Uterus (tissue), 4 donors: ENCODE results near the gene RGR. TPM values are rescaled to one million over a fixed set of nuclear protein-coding genes. Genes with fewer than 3 reads are reported as not detected.

Experiments
- DNase-seq, 2 donors: peaks; one replicate each; pipeline ENCODE4 v3.0.0-alpha.2; 2019 to 2020
- H3K27ac ChIP-seq, 2 donors: fragments of 200-600 bp; sonication (generic); 1 replicate in 1 of 2; 2 replicates in 1 of 2; pipeline ENCODE4 v1.5.1; 2016 to 2018
- H3K27me3 ChIP-seq, 2 donors: fragments of 200-600 bp; sonication (generic); one replicate each; pipeline ENCODE4 v1.5.1; 2018 to 2019; ENCODE audit warnings: control low read depth in 1 of 2
- H3K36me3 ChIP-seq, 2 donors: fragments of 200-600 bp; sonication (generic); one replicate each; pipeline ENCODE4 v1.5.1; 2019; ENCODE audit warnings: control low read depth in 1 of 2
- H3K4me1 ChIP-seq, 2 donors: fragments of 200-600 bp; sonication (generic); one replicate each; pipeline ENCODE4 v1.5.1; 2018 to 2019; ENCODE audit warnings: control low read depth in 1 of 2
- H3K4me3 ChIP-seq, 2 donors: fragments of 200-600 bp; sonication (generic); 1 replicate in 1 of 2; 2 replicates in 1 of 2; pipeline ENCODE4 v1.5.1; 2018 to 2019; ENCODE audit warnings: mild to moderate bottlenecking in 1 of 2
- H3K9me3 ChIP-seq, 2 donors: fragments of 200-600 bp; sonication (generic); one replicate each; pipeline ENCODE4 v1.5.1; 2019; ENCODE audit warnings: control low read depth in 1 of 2
- CTCF ChIP-seq, 4 experiments: fragments of 200-600 bp in 2 of 4; fragments of 450-650 bp in 2 of 4; sonication (generic) in 2 of 4; IDR thresholded peaks; one replicate each; pipeline ENCODE4 v1.5.1; 2016 to 2019; ENCODE audit warnings: antibody characterized with exemption in 4 of 4, mild to moderate bottlenecking in 2 of 4, moderate library complexity in 1 of 4
- POLR2A ChIP-seq, 2 donors: fragments of 450-650 bp; IDR thresholded peaks; one replicate each; pipeline ENCODE4 v1.6.1; 2016; ENCODE audit warnings: antibody characterized with exemption in 2 of 2, mild to moderate bottlenecking in 1 of 2, moderate library complexity in 1 of 2
- intact Hi-C: fragments of 100-400 bp; cut with DNase I; formaldehyde crosslinking; loops from one replicate; pipeline ENCODE4 v1.15.1; 2023; ENCODE audit warnings: low total_unique reads
- total RNA-seq, 4 donors: library from RNA; depleted of rRNA in 3 of 4; stranded (reverse); fragments of >200 nt in 3 of 4; gene quantifications; one replicate each; pipeline versions ENCODE4 v1.1.0 to v1.2.4, GENCODE V29; 2014 to 2023
- donor health status: DM: yes; HTN: yes; CAD: no.

The RGR gene
- total RNA-seq, 4 donors from 2014 or later = not detected

DNA sequence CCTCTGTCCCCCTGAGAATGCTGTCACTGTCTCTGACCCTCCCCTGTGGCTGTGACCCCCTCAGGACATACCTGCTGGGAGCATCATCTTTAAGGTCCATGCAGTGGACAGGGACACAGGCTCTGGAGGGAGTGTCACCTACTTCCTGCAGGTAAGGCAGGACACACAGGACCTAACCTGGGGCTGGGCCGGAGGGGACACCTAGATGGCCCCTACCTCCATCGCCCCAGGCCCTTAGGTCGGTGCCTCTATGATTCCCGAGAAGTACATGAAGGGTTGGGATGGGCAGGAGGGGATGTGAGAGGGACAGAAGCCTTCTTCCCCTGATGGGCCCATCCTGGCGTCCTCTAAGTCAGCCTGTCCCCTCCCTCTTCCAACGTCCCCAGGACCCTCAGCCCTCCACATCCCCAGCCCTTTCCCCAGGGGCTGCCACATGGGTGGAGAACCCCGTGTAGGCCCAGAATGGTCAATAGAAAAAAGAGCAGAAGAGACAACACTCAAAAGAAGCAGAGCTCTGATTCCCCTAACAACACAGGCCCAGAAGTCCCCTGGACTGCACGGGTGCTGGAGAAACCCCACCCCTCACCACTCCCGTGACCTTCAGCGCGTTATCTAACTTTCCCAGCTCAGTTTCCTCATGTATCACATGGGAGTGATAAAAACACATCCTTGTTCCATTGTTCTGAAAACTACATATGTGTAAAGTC is 44.2 kb upstream of the RGR start:
- Histone ChIP-seq H3K36me3 (no peaks in the 10 kb centered on the region), H3K27ac (no peak overlapping the region), H3K9me3 (no peaks in the 10 kb centered on the region), H3K4me3 (no peak overlapping the region), H3K27me3 (no peaks in the 10 kb centered on the region), H3K4me1 (no peaks in the 10 kb centered on the region)
- intact Hi-C loops = no loop called here
- TF ChIP-seq POLR2A (IDR thresholded peaks at IDR 0.05) (no peak), CTCF (IDR thresholded peaks at IDR 0.05) (no peak)
- no peak for DNase-seq

GRCh38 chr10:84201244-84201606 is 43.6 kb upstream of the RGR start:
- DNase-seq = no peak
- Histone ChIP-seq H3K27ac (no peak overlapping the region), H3K4me1 (no peaks in the 10 kb centered on the region), H3K36me3 (no peaks in the 10 kb centered on the region), H3K9me3 (no peaks in the 10 kb centered on the region), H3K27me3 (no peaks in the 10 kb centered on the region), H3K4me3 (no peak overlapping the region)
- no peak for TF ChIP-seq POLR2A (IDR thresholded peaks at IDR 0.05)
- no peak for TF ChIP-seq CTCF (IDR thresholded peaks at IDR 0.05)
- intact Hi-C loops = no loop called here

DNA sequence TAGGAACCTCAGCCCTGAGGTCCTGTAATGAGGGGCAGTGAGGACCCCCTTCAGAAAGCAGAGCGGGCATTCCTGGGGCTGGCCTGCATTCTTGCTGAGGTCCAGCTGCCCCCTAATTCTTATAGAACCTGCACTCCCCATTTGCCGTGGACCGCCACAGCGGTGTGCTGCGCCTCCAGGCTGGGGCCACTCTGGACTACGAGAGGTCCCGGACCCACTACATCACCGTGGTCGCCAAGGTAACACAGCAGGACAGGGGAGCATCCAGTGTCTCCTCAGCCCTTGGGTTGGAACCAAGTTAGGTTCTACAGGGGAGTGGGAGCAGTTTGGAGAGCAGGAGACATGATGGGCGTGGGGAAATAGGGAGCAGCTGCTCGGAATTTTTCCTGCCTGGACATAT is 43.2 kb upstream of the RGR start:
- H3K27me3 ChIP-seq = no peaks in the 10 kb centered on the region
- intact Hi-C loops = no loop called here
- TF ChIP-seq CTCF (IDR thresholded peaks at IDR 0.05) (no peak), POLR2A (IDR thresholded peaks at IDR 0.05) (no peak)

GRCh38 chr10:84202349-84202748 is 42.5 kb upstream of the RGR start:
- intact Hi-C loops = no loop called here
- H3K27me3 ChIP-seq = no peaks in the 10 kb centered on the region
- no peaks in the 10 kb centered on the region for H3K36me3 ChIP-seq
- H3K9me3 ChIP-seq = no peaks in the 10 kb centered on the region
- no peak for DNase-seq
- TF ChIP-seq POLR2A (IDR thresholded peaks at IDR 0.05) (no peak), CTCF (IDR thresholded peaks at IDR 0.05) (no peak)
- no peak overlapping the region for H3K4me3 ChIP-seq
- H3K4me1 ChIP-seq = no peaks in the 10 kb centered on the region
- no peak overlapping the region for H3K27ac ChIP-seq

More for the DNA sequence above, 43.2 kb upstream of the RGR start:
- DNase-seq = no peak
- Histone ChIP-seq H3K4me3 (no peak overlapping the region), H3K36me3 (no peaks in the 10 kb centered on the region), H3K9me3 (no peaks in the 10 kb centered on the region), H3K4me1 (no peaks in the 10 kb centered on the region), H3K27ac (no peak overlapping the region)

DNA sequence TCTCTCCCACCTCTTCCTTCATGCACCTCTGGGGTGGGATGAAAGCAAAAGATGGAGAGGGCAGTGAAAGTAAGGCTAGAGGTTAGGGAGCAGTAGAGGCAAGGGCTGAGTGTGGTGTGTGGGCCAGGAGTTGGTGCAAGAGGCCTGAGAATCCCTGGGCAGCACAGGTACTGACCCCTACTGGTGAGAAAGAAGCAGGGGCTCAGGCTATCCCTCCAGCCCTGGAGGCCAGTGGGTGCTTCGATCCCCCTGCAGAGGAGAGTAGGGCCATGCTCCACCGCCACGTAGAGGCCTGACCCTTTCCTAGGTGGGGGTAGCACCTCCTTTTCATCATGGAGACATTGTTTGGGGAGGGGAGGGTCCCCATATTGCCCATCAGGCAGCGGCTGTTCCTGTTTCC is 40.7 kb upstream of the RGR start:
- intact Hi-C loops = no loop called here
- no peak overlapping the region for H3K4me3 ChIP-seq
- no peak overlapping the region for H3K27ac ChIP-seq
- H3K9me3 ChIP-seq = no peaks in the 10 kb centered on the region
- TF ChIP-seq CTCF (IDR thresholded peaks at IDR 0.05) (no peak), POLR2A (IDR thresholded peaks at IDR 0.05) (no peak)
- H3K27me3 ChIP-seq = no peaks in the 10 kb centered on the region
- H3K36me3 ChIP-seq = no peaks in the 10 kb centered on the region
- H3K4me1 ChIP-seq = no peaks in the 10 kb centered on the region
- no peak for DNase-seq
